Prostate gland (tissue), 2 donors: ENCODE results near the gene IL17A. TPM values are rescaled to one million over a fixed set of nuclear protein-coding genes. Genes with fewer than 3 reads are reported as not detected.

Experiments
- DNase-seq: peaks from one replicate; pipeline ENCODE4 v3.0.0-alpha.2; 2019; ENCODE audit warnings: low spot score
- H3K27ac ChIP-seq, 2 donors: fragments of 200-600 bp; sonication (generic); 2 replicates each; pipeline ENCODE4 v1.5.1; 2017 to 2019
- H3K27me3 ChIP-seq: fragments of 200-600 bp; sonication (generic); replicated peaks from 2 replicates; pipeline ENCODE4 v1.5.1; 2019; ENCODE audit not compliant: insufficient read depth
- H3K36me3 ChIP-seq, 2 donors: fragments of 200-600 bp; sonication (generic); 1 replicate in 1 of 2; 2 replicates in 1 of 2; pipeline versions ENCODE4 v1.5.1 to v1.8.1; 2017 to 2019
- H3K4me1 ChIP-seq: fragments of 200-600 bp; sonication (generic); replicated peaks from 2 replicates; pipeline ENCODE4 v1.5.1; 2019
- H3K4me3 ChIP-seq, 2 donors: fragments of 200-600 bp; sonication (generic); 2 replicates each; pipeline ENCODE4 v1.5.1; 2017 to 2019
- H3K9me3 ChIP-seq: fragments of 200-600 bp; sonication (generic); 2 replicates; pipeline ENCODE4 v1.5.1; 2017
- CTCF ChIP-seq, 4 experiments: fragments of 200-600 bp in 2 of 4; fragments of 450-650 bp in 2 of 4; sonication (generic) in 2 of 4; IDR thresholded peaks; 1 replicate in 3 of 4; 2 replicates in 1 of 4; pipeline ENCODE4 v1.5.1; 2016 to 2019; ENCODE audit warnings: antibody characterized with exemption in 4 of 4, mild to moderate bottlenecking in 2 of 4, moderate library complexity in 2 of 4
- POLR2A ChIP-seq: fragments of 450-650 bp; IDR thresholded peaks from one replicate; pipeline ENCODE4 v1.6.1; 2016; ENCODE audit warnings: antibody characterized with exemption, mild to moderate bottlenecking
- POLR2AphosphoS5 ChIP-seq: sonication (generic); formaldehyde crosslinking; IDR thresholded peaks from one replicate; pipeline ENCODE4 v1.6.1; 2017; ENCODE audit warnings: antibody characterized with exemption
- WGBS: methylation state at CpG from one replicate; pipeline ENCODE4 v1.1.5; 2018; 5-methylcytosine and 5-hydroxymethylcytosine counted together
- intact Hi-C: fragments of 100-400 bp; cut with DNase I; formaldehyde crosslinking; loops from one replicate; pipeline ENCODE4 v1.14.2; 2022
- total RNA-seq, 2 donors: library from RNA; depleted of rRNA; stranded (reverse); fragments of >200 nt; gene quantifications; one replicate each; pipeline ENCODE4 v1.1.0, GENCODE V29; 2016

IL17A gene
- total RNA-seq, 2 donors from 2014 or later = not detected

GRCh38 chr6:52221302-52221701 is 35.1 kb downstream of the IL17A start:
- no peak for DNase-seq
- Histone ChIP-seq H3K4me1 (no peaks in the 10 kb centered on the region), H3K27ac (no peak overlapping the region), H3K9me3 (no peaks in the 10 kb centered on the region), H3K27me3 (no peaks in the 10 kb centered on the region), H3K36me3 (no peaks in the 10 kb centered on the region), H3K4me3 (no peak overlapping the region)
- intact Hi-C loops = no loop called here
- no peak for TF ChIP-seq CTCF (IDR thresholded peaks at IDR 0.05)
- TF ChIP-seq POLR2A = no peak
- TF ChIP-seq POLR2AphosphoS5 = no peak
- 38% methylated on average over 3 of the region's 3 CpGs for WGBS

- DNase-seq = no peak
- Histone ChIP-seq H3K4me3 (no peak overlapping the region), H3K9me3 (no peaks in the 10 kb centered on the region), H3K36me3 (no peaks in the 10 kb centered on the region), H3K27me3 (peaks cover 2% of the 10 kb centered on the region), H3K27ac (no peak overlapping the region), H3K4me1 (no peaks in the 10 kb centered on the region)
- intact Hi-C loops = no loop called here
- 85% methylated on average over 1 of the region's 1 CpG for WGBS
- TF ChIP-seq POLR2A (no peak), CTCF (IDR thresholded peaks at IDR 0.05) (no peak), POLR2AphosphoS5 (no peak)
These were observed 41.3 kb downstream of the IL17A start for GRCh38 chr6:52227495-52227894.

- 60% methylated on average over 1 of the region's 1 CpG for WGBS
- TF ChIP-seq CTCF (IDR thresholded peaks at IDR 0.05) (no peak), POLR2AphosphoS5 (no peak), POLR2A (no peak)
- Histone ChIP-seq H3K4me1 (no peaks in the 10 kb centered on the region), H3K27me3 (peaks cover 2% of the 10 kb centered on the region), H3K36me3 (no peaks in the 10 kb centered on the region), H3K4me3 (no peak overlapping the region), H3K27ac (no peak overlapping the region), H3K9me3 (no peaks in the 10 kb centered on the region)
- intact Hi-C loops = loop anchor here (10.0 kb wide), 1 partner anchor 126 kb away; no protein-coding TSS in a partner anchor
- no peak for DNase-seq
These were observed 44.5 kb downstream of the IL17A start for GRCh38 chr6:52230685-52231084.

GRCh38 chr6:52231406-52232127 is 45.4 kb downstream of the IL17A start:
- H3K36me3 ChIP-seq = no peaks in the 10 kb centered on the region
- H3K9me3 ChIP-seq = no peaks in the 10 kb centered on the region
- intact Hi-C loops = loop anchor here (10.0 kb wide), 1 partner anchor 127 kb away; no protein-coding TSS in a partner anchor
- TF ChIP-seq POLR2A (no peak), POLR2AphosphoS5 (no peak), CTCF (IDR thresholded peaks at IDR 0.05) (no peak)
- no peaks in the 10 kb centered on the region for H3K27me3 ChIP-seq
- no peak overlapping the region for H3K27ac ChIP-seq
- 90% methylated on average over 8 of the region's 8 CpGs for WGBS
- DNase-seq = no peak
- no peaks in the 10 kb centered on the region for H3K4me1 ChIP-seq
- no peak overlapping the region for H3K4me3 ChIP-seq

- DNase-seq = no peak
- H3K4me1 ChIP-seq = no peaks in the 10 kb centered on the region
- no peak overlapping the region for H3K4me3 ChIP-seq
- no peaks in the 10 kb centered on the region for H3K36me3 ChIP-seq
- intact Hi-C loops = loop anchor here (10.0 kb wide), 1 partner anchor 128 kb away; no protein-coding TSS in a partner anchor
- 74% methylated on average over 4 of the region's 4 CpGs for WGBS
- TF ChIP-seq POLR2AphosphoS5 (no peak), POLR2A (no peak), CTCF (IDR thresholded peaks at IDR 0.05) (no peak)
- no peak overlapping the region for H3K27ac ChIP-seq
- no peaks in the 10 kb centered on the region for H3K27me3 ChIP-seq
- H3K9me3 ChIP-seq = no peaks in the 10 kb centered on the region
These were observed 46.8 kb downstream of the IL17A start for GRCh38 chr6:52233005-52233404.
